OCI-LY3 (cell line): Measurements from ENCODE around the gene ZNF414.
A peak's percentile ranks its signal among the peaks of the same experiment; 100 is the strongest.

Source experiments
- H2AFZ ChIP-seq: fragments of 200-600, 300-600 bp; shearing (Covaris generic); 2 replicates; pipeline ENCODE4 v1.6.0; 2014; ENCODE audit warnings: antibody characterized with exemption, low read depth, low read length
- H3K27ac ChIP-seq: fragments of 200-600, 300-600 bp; sonication (generic); 2 replicates; pipeline ENCODE4 v1.5.1; 2014; ENCODE audit warnings: mild to moderate bottlenecking, low read length, moderate library complexity, mixed read lengths
- H3K27me3 ChIP-seq: fragments of 200-600, 300-600 bp; sonication (generic); 2 replicates; pipeline ENCODE4 v1.6.1; 2014; ENCODE audit warnings: low read depth, low read length, mixed read lengths
- H3K36me3 ChIP-seq: fragments of 200-600, 300-600 bp; sonication (generic); replicated peaks from 2 replicates; pipeline ENCODE3; 2014; ENCODE audit warnings: low read depth, low read length, mixed read lengths
- H3K4me1 ChIP-seq: fragments of 300-600, 200-600 bp; sonication (generic); 2 replicates; pipeline ENCODE4 v1.6.1; 2014; ENCODE audit warnings: low read length, mixed read lengths
- H3K4me2 ChIP-seq: fragments of 200-600, 300-600 bp; sonication (generic); 2 replicates; pipeline ENCODE4 v1.6.1; 2014; ENCODE audit warnings: low read length, mixed read lengths
- H3K4me3 ChIP-seq: fragments of 300-600, 200-600 bp; sonication (generic); 2 replicates; pipeline ENCODE4 v1.5.1; 2014; ENCODE audit warnings: antibody characterized with exemption, mild to moderate bottlenecking, low read length, moderate library complexity
- H3K79me2 ChIP-seq: fragments of 300-600, 200-600 bp; shearing (Covaris generic); 2 replicates; pipeline ENCODE4 v1.6.1; 2014; ENCODE audit warnings: mild to moderate bottlenecking, low read length, mixed read lengths
- H3K9ac ChIP-seq: fragments of 300-600, 200-600 bp; shearing (Covaris generic); 2 replicates; pipeline ENCODE4 v1.6.0; 2014; ENCODE audit warnings: mild to moderate bottlenecking, low read length, moderate library complexity
- H3K9me3 ChIP-seq: fragments of 200-600, 300-600 bp; shearing (Covaris generic); 2 replicates; pipeline ENCODE4 v1.6.1; 2014; ENCODE audit warnings: low read length, mixed read lengths; ENCODE audit not compliant: insufficient read depth
- H4K20me1 ChIP-seq: fragments of 200-600, 300-600 bp; sonication (generic); 2 replicates; pipeline ENCODE4 v1.6.1; 2016; ENCODE audit warnings: low read length, mixed read lengths; ENCODE audit not compliant: insufficient read depth
- EZH2phosphoT487 ChIP-seq: fragments of 200-600 bp; shearing (Covaris generic); IDR thresholded peaks from 2 replicates; pipeline ENCODE4 v1.6.1; 2018; ENCODE audit warnings: antibody characterized with exemption, mixed run types, low read depth
- TF ChIP-seq, protein P1 (sequence below): fragments of 200-600, 300-600 bp; sonication (generic); IDR thresholded peaks from 2 replicates; pipeline ENCODE4 v1.5.1; 2014; ENCODE audit warnings: antibody characterized with exemption, low read length, low read depth

Gene ZNF414

DNA sequence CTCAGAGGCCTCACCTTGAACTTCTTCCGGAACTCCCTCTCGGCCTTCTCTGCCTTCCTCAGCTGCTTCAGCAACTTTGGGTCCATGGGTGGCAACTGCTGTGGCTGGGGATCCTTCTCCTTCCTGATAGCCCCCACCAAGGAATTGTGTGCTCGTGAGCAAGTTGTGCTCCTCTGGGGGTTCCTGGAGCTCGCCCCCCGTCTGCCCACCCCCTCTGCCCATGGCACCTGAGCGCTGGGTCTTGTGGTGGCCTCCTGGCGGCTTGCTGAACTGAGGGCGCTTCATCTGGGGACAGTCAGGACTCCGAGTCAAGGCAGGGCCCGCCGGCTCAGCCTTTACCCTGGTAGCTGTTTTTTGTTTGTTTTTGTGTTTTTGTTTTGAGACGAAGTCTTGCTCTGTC is 23.1 kb downstream of the ZNF414 start:
- no peak overlapping the region for H3K27ac ChIP-seq
- no peak overlapping the region for H3K4me2 ChIP-seq
- no peaks in the 10 kb centered on the region for H4K20me1 ChIP-seq
- peaks cover 29% of the 10 kb centered on the region for H3K4me1 ChIP-seq
- TF ChIP-seq EZH2phosphoT487: no peak
- TF ChIP-seq, protein P1, sequence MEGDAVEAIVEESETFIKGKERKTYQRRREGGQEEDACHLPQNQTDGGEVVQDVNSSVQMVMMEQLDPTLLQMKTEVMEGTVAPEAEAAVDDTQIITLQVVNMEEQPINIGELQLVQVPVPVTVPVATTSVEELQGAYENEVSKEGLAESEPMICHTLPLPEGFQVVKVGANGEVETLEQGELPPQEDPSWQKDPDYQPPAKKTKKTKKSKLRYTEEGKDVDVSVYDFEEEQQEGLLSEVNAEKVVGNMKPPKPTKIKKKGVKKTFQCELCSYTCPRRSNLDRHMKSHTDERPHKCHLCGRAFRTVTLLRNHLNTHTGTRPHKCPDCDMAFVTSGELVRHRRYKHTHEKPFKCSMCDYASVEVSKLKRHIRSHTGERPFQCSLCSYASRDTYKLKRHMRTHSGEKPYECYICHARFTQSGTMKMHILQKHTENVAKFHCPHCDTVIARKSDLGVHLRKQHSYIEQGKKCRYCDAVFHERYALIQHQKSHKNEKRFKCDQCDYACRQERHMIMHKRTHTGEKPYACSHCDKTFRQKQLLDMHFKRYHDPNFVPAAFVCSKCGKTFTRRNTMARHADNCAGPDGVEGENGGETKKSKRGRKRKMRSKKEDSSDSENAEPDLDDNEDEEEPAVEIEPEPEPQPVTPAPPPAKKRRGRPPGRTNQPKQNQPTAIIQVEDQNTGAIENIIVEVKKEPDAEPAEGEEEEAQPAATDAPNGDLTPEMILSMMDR: no peak
- H3K79me2 ChIP-seq: peaks cover 26% of the 10 kb centered on the region
- H3K9me3 ChIP-seq: no peaks in the 10 kb centered on the region
- H3K4me3 ChIP-seq: no peak overlapping the region
- no peak overlapping the region for H2AFZ ChIP-seq
- no peaks in the 10 kb centered on the region for H3K27me3 ChIP-seq
- H3K9ac ChIP-seq: no peak overlapping the region
- peaks cover 40% of the 10 kb centered on the region for H3K36me3 ChIP-seq

DNA sequence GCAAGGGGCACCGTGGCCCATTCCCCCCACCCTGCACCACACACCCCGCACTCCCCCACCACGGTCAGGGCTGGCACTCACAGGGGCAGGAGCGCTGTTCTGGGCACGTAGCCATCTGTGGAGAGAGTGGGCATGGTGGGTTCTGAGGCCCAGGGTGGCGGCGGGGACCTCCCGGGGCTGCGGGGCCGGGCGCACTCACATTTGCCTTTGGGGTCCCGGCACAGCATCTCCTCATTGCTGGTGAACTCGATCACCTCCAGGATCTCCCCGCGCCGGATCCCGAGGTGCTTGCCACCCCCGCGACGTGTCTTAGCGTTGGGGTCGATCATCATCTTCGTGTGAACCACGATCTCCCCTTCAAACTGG is 23.6 kb downstream of the ZNF414 start:
- Histone ChIP-seq H2AFZ (no peak overlapping the region), H3K4me3 (no peak overlapping the region), H3K27me3 (no peaks in the 10 kb centered on the region), H3K9ac (no peak overlapping the region), H3K4me2 (no peak overlapping the region), H3K9me3 (no peaks in the 10 kb centered on the region), H3K27ac (no peak overlapping the region), H3K4me1 (peaks cover 34% of the 10 kb centered on the region), H4K20me1 (no peaks in the 10 kb centered on the region), H3K79me2 (peaks cover 31% of the 10 kb centered on the region), H3K36me3 (peaks cover 45% of the 10 kb centered on the region)
- no peak for TF ChIP-seq EZH2phosphoT487
- TF ChIP-seq, protein P1: no peak

- Histone ChIP-seq H4K20me1 (no peaks in the 10 kb centered on the region), H3K79me2 (peaks cover 37% of the 10 kb centered on the region), H3K4me3 (no peak overlapping the region), H3K27me3 (no peaks in the 10 kb centered on the region), H2AFZ (no peak overlapping the region), H3K27ac (no peak overlapping the region), H3K9me3 (no peaks in the 10 kb centered on the region), H3K36me3 (peaks cover 51% of the 10 kb centered on the region), H3K9ac (no peak overlapping the region), H3K4me1 (peaks cover 40% of the 10 kb centered on the region), H3K4me2 (no peak overlapping the region)
- TF ChIP-seq EZH2phosphoT487: no peak
- TF ChIP-seq, protein P1: no peak
Measured at GRCh38 chr19:8489561-8490394, 24.2 kb downstream of the ZNF414 start.

GRCh38 chr19:8488365-8488764 is 25.6 kb downstream of the ZNF414 start:
- H4K20me1 ChIP-seq: no peaks in the 10 kb centered on the region
- TF ChIP-seq, protein P1: no peak
- no peak for TF ChIP-seq EZH2phosphoT487
- H3K9ac ChIP-seq: peak overlapping the region; percentile 72; the same call in 1 of the 2 replicates
- H3K27me3 ChIP-seq: no peaks in the 10 kb centered on the region
- H3K36me3 ChIP-seq: peaks cover 62% of the 10 kb centered on the region
- H3K4me2 ChIP-seq: peak overlapping the region; percentile 77
- no peaks in the 10 kb centered on the region for H3K9me3 ChIP-seq
- peak overlapping the region; percentile 95 for H3K27ac ChIP-seq
- H3K4me3 ChIP-seq: peak overlapping the region; percentile 29; the same call in 1 of the 2 replicates
- peaks cover 49% of the 10 kb centered on the region for H3K79me2 ChIP-seq
- H2AFZ ChIP-seq: no peak overlapping the region
- H3K4me1 ChIP-seq: peaks cover 45% of the 10 kb centered on the region
